GM18909 (cell line): ENCODE measurements around the gene FAM229A.
A peak's percentile ranks its signal among the peaks of the same experiment; 100 is the strongest.
"Not testable (repeated sequence)": the region's sequence is repeated elsewhere in the genome, so short reads cannot be mapped to it uniquely, and the experiment has no call there.

Source experiments
- ATAC-seq: cut with Tn5 transposase; IDR thresholded peaks from one replicate; pipeline ENCODE4 v1.9.1; 2021; ENCODE audit warnings: mild to moderate bottlenecking; ENCODE audit not compliant: unreplicated experiment, poor library complexity

Gene FAM229A

GRCh38 chr1:32362474-32363313 lies at the start of gene FAM229A, which contains the start of gene TSSK3:
TSS of gene FAM229A (minus strand) at chr1:32362485. CDS start at chr1:32362091, 394 bp downstream.
TSS of gene TSSK3 (plus strand) at chr1:32362539. CDS start at chr1:32362702, 163 bp downstream.
- no peak for ATAC-seq

GRCh38 chr1:32411261-32411660 lies 49.0 kb upstream of the FAM229A start:
- no peak for ATAC-seq

GRCh38 chr1:32406629-32407111 lies 44.4 kb upstream of the FAM229A start:
- ATAC-seq: no peak

- ATAC-seq: no peak
These were observed 43.6 kb upstream of the FAM229A start for GRCh38 chr1:32405672-32406467.

- no peak for ATAC-seq
These were observed 42.7 kb upstream of the FAM229A start for GRCh38 chr1:32404946-32405345.

GRCh38 chr1:32400876-32401631 lies 38.8 kb upstream of the FAM229A start:
- no peak for ATAC-seq

GRCh38 chr1:32399843-32400242 lies 37.6 kb upstream of the FAM229A start:
- no peak for ATAC-seq

- no peak for ATAC-seq
These were observed 36.1 kb upstream of the FAM229A start for GRCh38 chr1:32398401-32398800.

GRCh38 chr1:32396524-32396923 lies 34.2 kb upstream of the FAM229A start:
- not testable (repeated sequence) for ATAC-seq

- ATAC-seq: no peak
These were observed 32.7 kb upstream of the FAM229A start for GRCh38 chr1:32394890-32395432.

GRCh38 chr1:32394141-32394889 lies 32.0 kb upstream of the FAM229A start, which contains the start of gene BSDC1:
TSS of gene BSDC1 (minus strand) at chr1:32394441. CDS start at chr1:32394414, 27 bp downstream.
- peak; percentile 97 for ATAC-seq

GRCh38 chr1:32393832-32394140 lies 31.5 kb upstream of the FAM229A start:
- ATAC-seq: peak; percentile 21

GRCh38 chr1:32393136-32393535 lies 30.9 kb upstream of the FAM229A start:
- no peak for ATAC-seq

GRCh38 chr1:32392325-32392724 lies 30.0 kb upstream of the FAM229A start:
- ATAC-seq: no peak

- no peak for ATAC-seq
These were observed 28.9 kb upstream of the FAM229A start for GRCh38 chr1:32390904-32391870.

GRCh38 chr1:32388641-32389040 lies 26.4 kb upstream of the FAM229A start:
- no peak for ATAC-seq

- no peak for ATAC-seq
These were observed 24.5 kb upstream of the FAM229A start for GRCh38 chr1:32386676-32387392.

- ATAC-seq: no peak
These were observed 17.8 kb upstream of the FAM229A start for GRCh38 chr1:32380057-32380456.
